Spleen (tissue), 11 donors: ENCODE results near the gene RASSF4. TPM values are rescaled to one million over a fixed set of nuclear protein-coding genes. Genes with fewer than 3 reads are reported as not detected.

ENCODE experiments used
- DNase-seq: peaks from one replicate; pipeline ENCODE4 v3.0.0-alpha.2; 2020
- H3K27ac ChIP-seq, 8 donors: fragments of 200-600 bp; sonication (generic) in 7 of 8; 1 replicate in 4 of 8; 2 replicates in 4 of 8; pipeline versions ENCODE4 v1.5.0 to v1.8.0; 2016 to 2021; ENCODE audit warnings: inconsistent platforms in 4 of 8, mild to moderate bottlenecking in 4 of 8, moderate library complexity in 1 of 8
- H3K27me3 ChIP-seq, 7 donors: fragments of 200-600 bp; sonication (generic) in 6 of 7; replicated peaks in 1 of 7; 1 replicate in 4 of 7; 2 replicates in 3 of 7; pipeline versions ENCODE4 v1.5.0 to v1.8.0; 2016 to 2021; ENCODE audit warnings: inconsistent platforms in 3 of 7, mild to moderate bottlenecking in 1 of 7
- H3K36me3 ChIP-seq, 6 donors: fragments of 200-600 bp; sonication (generic) in 5 of 6; 1 replicate in 4 of 6; 2 replicates in 2 of 6; pipeline versions ENCODE4 v1.5.0 to v1.8.0; 2016 to 2021; ENCODE audit warnings: inconsistent platforms in 2 of 6
- H3K4me1 ChIP-seq, 6 donors: fragments of 200-600 bp; sonication (generic) in 5 of 6; 1 replicate in 3 of 6; 2 replicates in 3 of 6; pipeline versions ENCODE4 v1.5.0 to v1.8.0; 2016 to 2021; ENCODE audit warnings: inconsistent platforms in 3 of 6
- H3K4me3 ChIP-seq, 8 donors: fragments of 200-600 bp; sonication (generic) in 7 of 8; 1 replicate in 4 of 8; 2 replicates in 4 of 8; pipeline versions ENCODE4 v1.5.0 to v1.8.0; 2016 to 2021; ENCODE audit warnings: inconsistent platforms in 4 of 8, mild to moderate bottlenecking in 4 of 8, moderate library complexity in 2 of 8
- H3K9me3 ChIP-seq, 8 donors: fragments of 200-600 bp; sonication (generic) in 7 of 8; 1 replicate in 4 of 8; 2 replicates in 4 of 8; pipeline versions ENCODE4 v1.5.0 to v1.8.0; 2016 to 2021; ENCODE audit warnings: inconsistent platforms in 4 of 8
- POLR2A ChIP-seq, 3 donors: fragments of 450-650 bp; IDR thresholded peaks; one replicate each; pipeline ENCODE4 v1.5.1; 2017; ENCODE audit warnings: antibody characterized with exemption in 3 of 3, mild to moderate bottlenecking in 1 of 3
- POLR2AphosphoS5 ChIP-seq, 3 donors: sonication (generic); formaldehyde crosslinking; IDR thresholded peaks; one replicate each; pipeline ENCODE4 v1.5.1; 2017; ENCODE audit warnings: antibody characterized with exemption in 3 of 3
- WGBS, 5 donors: extraction: QIAGEN DNeasy Blood & Tissue Kit in 3 of 5; methylation state at CpG; one replicate each; pipeline versions ENCODE4 v1.1.5 to v1.1.7; 2013 to 2018; 5-methylcytosine and 5-hydroxymethylcytosine counted together
- intact Hi-C: fragments of 100-400 bp; cut with DNase I; formaldehyde crosslinking; loops from one replicate; pipeline ENCODE4 v1.15.0; 2023; ENCODE audit warnings: low total_unique reads
- polyA plus RNA-seq, 3 donors: library from polyadenylated mRNA; stranded (reverse); fragments of 200-250 nt; gene quantifications; one replicate each; pipeline ENCODE4 v1.2.1, GENCODE V29; 2013
- total RNA-seq, 7 donors: library from RNA; depleted of rRNA in 3 of 7; stranded (reverse); fragments of >200 nt in 3 of 7; fragmentation: NEBNext Ultra II Directional in 4 of 7; extraction: Animal tissue kit (Norgen Biotek cat#: 25700) in 4 of 7; gene quantifications; one replicate each; pipeline versions ENCODE4 v1.1.0 to v1.2.1, GENCODE V29; 2016 to 2021
- TF ChIP-seq, protein P1 (sequence below), 11 experiments: fragments of 200-600 bp in 7 of 11; fragments of 450-650 bp in 4 of 11; sonication (generic) in 4 of 11; IDR thresholded peaks in 8 of 11; conservative IDR thresholded peaks in 3 of 11; 1 replicate in 7 of 11; 2 replicates in 4 of 11; pipeline versions ENCODE4 v1.4.0 to v1.8.0; 2016 to 2021; ENCODE audit warnings: antibody characterized with exemption in 11 of 11, inconsistent platforms in 4 of 11, mild to moderate bottlenecking in 1 of 11
- donor health status: healthy with polysubstance abuse.
- donor health status: DM: no; HTN: no; CAD: no; lungs with moderate emphysema.
- donor health status: DM: no; HTN: no; CAD: no.
- donor health status: Bipolar disorder and iron deficiency.
- donor health status: healthy.
- donor health status: DM: no; HTN: no; CAD: no.
- donor health status: DM: yes; HTN: yes; CAD: no.

RASSF4 gene
- total and polyA plus RNA-seq, 10 donors = 36.7 to 96.2 (median 73.5) TPM

DNA sequence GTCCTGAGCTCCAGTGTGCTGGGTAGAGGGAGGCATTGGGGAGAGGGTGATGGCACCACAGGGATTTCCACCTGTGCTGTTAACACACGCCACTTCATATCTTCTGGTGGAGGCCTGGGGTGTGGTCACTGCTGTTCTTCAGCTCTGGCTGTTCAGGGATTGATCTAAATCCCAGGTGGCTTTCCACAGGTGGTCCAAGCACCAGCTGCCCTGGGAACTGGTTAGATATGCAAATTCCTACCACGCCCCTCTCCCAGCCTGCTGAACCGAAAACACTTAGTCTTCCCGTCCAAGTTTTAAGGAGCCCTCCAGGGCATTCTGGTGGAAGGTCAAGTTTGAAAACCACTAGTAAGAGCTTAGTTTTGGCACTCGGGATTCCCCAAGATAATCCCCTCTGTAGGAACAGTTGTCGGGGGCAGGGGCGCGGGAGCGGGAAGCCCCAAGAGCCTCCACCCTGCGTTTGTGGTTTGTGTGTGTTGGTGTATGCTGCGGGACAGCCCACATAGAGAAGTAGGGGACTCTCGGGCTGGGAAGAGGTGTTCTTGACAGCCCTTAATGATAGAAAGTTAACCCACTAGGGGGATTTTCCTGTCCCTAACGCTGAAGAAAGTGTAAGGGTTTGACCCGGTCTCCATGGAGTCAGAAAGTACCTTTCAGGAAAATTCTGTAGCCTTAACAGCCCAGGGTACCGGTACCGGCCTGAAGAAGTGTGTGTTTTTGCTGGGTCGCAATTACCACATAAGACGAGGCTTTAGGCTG, 13.9 kb downstream of the RASSF4 start:
- intact Hi-C loops = no loop called here
- TF ChIP-seq POLR2AphosphoS5 (IDR thresholded peaks at IDR 0.05) = peak in 1 of 3 donors; percentile 21
- TF ChIP-seq POLR2A (IDR thresholded peaks at IDR 0.05) = no peak
- Histone ChIP-seq H3K4me3 (peak overlapping the region in 1 of 8 donors; percentile 70), H3K36me3 (peaks cover 0 to 55% (median 0%) of the 10 kb centered on the region in 6 donors), H3K27ac (peak overlapping the region in 7 of 8 donors; percentile 3 to 84 (median 75)), H3K9me3 (no peaks in the 10 kb centered on the region), H3K4me1 (peaks cover 23 to 99% (median 54%) of the 10 kb centered on the region in 6 donors), H3K27me3 (no peaks in the 10 kb centered on the region)
- 34 to 45% (median 39%) methylated on average over 17 to 18 of the region's 18 CpGs for WGBS, 5 donors
- peak; percentile 66 for DNase-seq

DNA sequence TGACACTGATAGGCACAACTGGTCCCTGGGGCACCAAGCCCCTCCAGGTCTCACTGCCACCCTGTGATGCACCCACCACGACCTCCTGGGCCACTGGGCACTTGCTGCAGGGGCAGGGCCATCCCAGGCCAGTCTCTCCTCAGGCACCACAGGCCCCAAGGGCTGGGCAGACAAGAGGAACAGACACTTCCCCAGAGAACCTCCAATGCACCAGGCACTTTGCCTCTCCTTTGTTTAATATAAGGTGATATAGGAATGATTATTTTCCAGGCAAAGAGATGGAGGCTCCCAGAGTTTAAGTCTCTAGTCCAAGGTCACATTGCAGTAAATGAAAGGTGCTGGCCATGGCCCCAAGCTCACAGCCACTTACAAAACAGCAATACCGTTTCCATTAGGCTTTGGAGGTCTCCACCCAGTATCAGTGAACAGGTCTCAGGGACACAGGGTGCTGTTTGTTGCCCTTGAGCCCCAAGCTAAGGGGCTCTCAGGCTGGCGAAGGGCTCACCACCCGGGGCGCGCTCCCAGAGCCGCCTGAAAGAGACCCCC, 14.6 kb downstream of the RASSF4 start:
- TF ChIP-seq POLR2AphosphoS5 (IDR thresholded peaks at IDR 0.05) (peak in 1 of 3 donors; percentile 49), POLR2A (IDR thresholded peaks at IDR 0.05) (no peak)
- TF ChIP-seq, protein P1, sequence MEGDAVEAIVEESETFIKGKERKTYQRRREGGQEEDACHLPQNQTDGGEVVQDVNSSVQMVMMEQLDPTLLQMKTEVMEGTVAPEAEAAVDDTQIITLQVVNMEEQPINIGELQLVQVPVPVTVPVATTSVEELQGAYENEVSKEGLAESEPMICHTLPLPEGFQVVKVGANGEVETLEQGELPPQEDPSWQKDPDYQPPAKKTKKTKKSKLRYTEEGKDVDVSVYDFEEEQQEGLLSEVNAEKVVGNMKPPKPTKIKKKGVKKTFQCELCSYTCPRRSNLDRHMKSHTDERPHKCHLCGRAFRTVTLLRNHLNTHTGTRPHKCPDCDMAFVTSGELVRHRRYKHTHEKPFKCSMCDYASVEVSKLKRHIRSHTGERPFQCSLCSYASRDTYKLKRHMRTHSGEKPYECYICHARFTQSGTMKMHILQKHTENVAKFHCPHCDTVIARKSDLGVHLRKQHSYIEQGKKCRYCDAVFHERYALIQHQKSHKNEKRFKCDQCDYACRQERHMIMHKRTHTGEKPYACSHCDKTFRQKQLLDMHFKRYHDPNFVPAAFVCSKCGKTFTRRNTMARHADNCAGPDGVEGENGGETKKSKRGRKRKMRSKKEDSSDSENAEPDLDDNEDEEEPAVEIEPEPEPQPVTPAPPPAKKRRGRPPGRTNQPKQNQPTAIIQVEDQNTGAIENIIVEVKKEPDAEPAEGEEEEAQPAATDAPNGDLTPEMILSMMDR (IDR thresholded peaks at IDR 0.05 in 8 of 11, conservative IDR thresholded peaks at IDR 0.05 in 3 of 11) = no peak
- Histone ChIP-seq H3K27me3 (no peaks in the 10 kb centered on the region), H3K4me1 (peaks cover 21 to 99% (median 54%) of the 10 kb centered on the region in 6 donors), H3K27ac (peak overlapping the region; percentile 6 to 84 (median 74)), H3K36me3 (peaks cover 0 to 55% (median 0%) of the 10 kb centered on the region in 6 donors), H3K4me3 (peak overlapping the region; percentile 14 to 70 (median 34)), H3K9me3 (no peaks in the 10 kb centered on the region)
- WGBS, 5 donors = 43 to 59% (median 56%) methylated on average over 6 to 7 of the region's 7 CpGs
- peak; percentile 78 for DNase-seq
- intact Hi-C loops = no loop called here

DNA sequence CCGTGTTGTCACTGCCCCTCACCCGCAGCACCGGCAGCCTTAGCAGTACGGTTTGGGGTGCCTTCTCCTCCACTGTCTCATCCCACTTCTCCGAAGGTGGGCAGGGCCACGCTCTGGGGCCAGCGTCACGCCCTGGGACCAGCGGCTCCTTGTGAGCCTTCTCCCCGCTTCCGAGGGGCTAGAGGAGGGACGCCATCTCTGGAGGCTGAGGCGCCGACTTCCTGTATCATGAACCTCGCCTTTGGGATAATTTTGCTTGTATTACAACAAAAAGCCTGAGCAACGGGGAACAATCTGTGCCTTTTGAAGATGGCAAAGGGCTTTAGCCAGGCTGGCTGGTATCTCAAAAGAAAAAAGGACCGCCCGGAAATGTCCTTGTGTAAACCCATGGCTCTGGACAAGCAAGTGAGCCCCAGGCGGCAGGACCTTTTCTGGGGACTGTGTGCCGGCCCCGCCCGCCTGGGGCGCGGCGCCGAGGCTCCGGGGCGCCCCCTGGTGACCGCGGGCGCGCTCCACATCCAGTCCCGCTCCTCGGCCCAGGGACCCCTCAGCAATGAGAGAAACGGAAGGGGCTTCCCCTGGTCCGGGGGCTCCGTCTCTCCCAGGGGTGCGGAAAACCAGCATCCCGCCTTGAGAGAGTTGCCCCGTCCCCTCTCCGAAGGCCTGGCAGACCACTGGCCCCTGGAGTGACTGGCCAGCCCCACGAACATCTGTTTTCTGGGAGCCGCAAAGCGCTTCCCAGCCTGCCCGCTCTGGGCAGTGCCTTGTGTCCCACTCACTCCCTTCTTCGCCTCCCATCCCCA, 15.2 kb downstream of the RASSF4 start:
- TF ChIP-seq, protein P1 (IDR thresholded peaks at IDR 0.05 in 8 of 11, conservative IDR thresholded peaks at IDR 0.05 in 3 of 11) = peak; percentile 78 to 99 (median 97)
- TF ChIP-seq POLR2A (IDR thresholded peaks at IDR 0.05) (no peak), POLR2AphosphoS5 (IDR thresholded peaks at IDR 0.05) (peak; percentile 55 to 68 (median 66))
- Histone ChIP-seq H3K4me1 (peaks cover 14 to 99% (median 54%) of the 10 kb centered on the region in 6 donors), H3K9me3 (no peaks in the 10 kb centered on the region), H3K4me3 (peak overlapping the region; percentile 14 to 70 (median 34)), H3K27me3 (no peaks in the 10 kb centered on the region), H3K27ac (peak overlapping the region; percentile 6 to 84 (median 74)), H3K36me3 (peaks cover 0 to 53% (median 0%) of the 10 kb centered on the region in 6 donors)
- intact Hi-C loops = loop anchor here (5.0 kb wide), 1 partner anchor 43 kb away; no protein-coding TSS in a partner anchor
- WGBS, 5 donors = 4 to 9% (median 5%) methylated on average over 37 to 46 of the region's 46 CpGs
- DNase-seq = peak; percentile 94
